ENCODE measurements around the gene RXFP2. TPM values are rescaled to one million over a fixed set of nuclear protein-coding genes. Genes with fewer than 3 reads are reported as not detected.

RXFP2 gene
- total RNA-seq, 2 donors from 2014 or later = not detected

GRCh38 chr13:31768351-31768750 is 29.0 kb downstream of the RXFP2 start:
- Histone ChIP-seq H3K4me3 (no peak overlapping the region), H3K36me3 (no peaks in the 10 kb centered on the region), H3K9me3 (no peaks in the 10 kb centered on the region), H3K27ac (no peak overlapping the region), H3K4me1 (no peaks in the 10 kb centered on the region), H3K27me3 (no peaks in the 10 kb centered on the region)
- TF ChIP-seq, protein P1, sequence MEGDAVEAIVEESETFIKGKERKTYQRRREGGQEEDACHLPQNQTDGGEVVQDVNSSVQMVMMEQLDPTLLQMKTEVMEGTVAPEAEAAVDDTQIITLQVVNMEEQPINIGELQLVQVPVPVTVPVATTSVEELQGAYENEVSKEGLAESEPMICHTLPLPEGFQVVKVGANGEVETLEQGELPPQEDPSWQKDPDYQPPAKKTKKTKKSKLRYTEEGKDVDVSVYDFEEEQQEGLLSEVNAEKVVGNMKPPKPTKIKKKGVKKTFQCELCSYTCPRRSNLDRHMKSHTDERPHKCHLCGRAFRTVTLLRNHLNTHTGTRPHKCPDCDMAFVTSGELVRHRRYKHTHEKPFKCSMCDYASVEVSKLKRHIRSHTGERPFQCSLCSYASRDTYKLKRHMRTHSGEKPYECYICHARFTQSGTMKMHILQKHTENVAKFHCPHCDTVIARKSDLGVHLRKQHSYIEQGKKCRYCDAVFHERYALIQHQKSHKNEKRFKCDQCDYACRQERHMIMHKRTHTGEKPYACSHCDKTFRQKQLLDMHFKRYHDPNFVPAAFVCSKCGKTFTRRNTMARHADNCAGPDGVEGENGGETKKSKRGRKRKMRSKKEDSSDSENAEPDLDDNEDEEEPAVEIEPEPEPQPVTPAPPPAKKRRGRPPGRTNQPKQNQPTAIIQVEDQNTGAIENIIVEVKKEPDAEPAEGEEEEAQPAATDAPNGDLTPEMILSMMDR (IDR thresholded peaks at IDR 0.05) = no peak
- DNase-seq (ENCODE audit: low spot score) = no peak

DNA sequence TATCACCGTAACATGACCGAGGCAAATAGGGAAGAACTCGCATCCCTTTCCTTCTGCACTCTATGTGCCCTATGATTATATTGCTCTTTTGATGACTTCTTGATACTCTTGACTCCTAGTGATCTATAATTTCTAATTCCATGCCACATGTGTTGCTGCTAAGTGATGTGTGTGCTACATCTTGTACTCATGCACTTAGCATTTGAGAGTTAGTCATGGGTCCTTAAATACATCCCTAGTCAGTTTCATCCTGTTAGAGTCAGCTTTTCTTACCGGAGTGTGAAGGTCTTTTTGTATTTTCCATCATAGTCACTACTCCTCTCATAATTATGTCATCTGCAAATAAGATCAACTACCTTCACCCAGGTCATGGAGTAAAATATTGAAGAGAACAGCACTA is 30.2 kb downstream of the RXFP2 start:
- Histone ChIP-seq H3K27ac (no peak overlapping the region), H3K4me1 (no peaks in the 10 kb centered on the region), H3K36me3 (no peaks in the 10 kb centered on the region), H3K4me3 (no peak overlapping the region), H3K9me3 (no peaks in the 10 kb centered on the region), H3K27me3 (no peaks in the 10 kb centered on the region)
- no peak for DNase-seq (ENCODE audit: low spot score)
- TF ChIP-seq, protein P1 (IDR thresholded peaks at IDR 0.05) = no peak

DNA sequence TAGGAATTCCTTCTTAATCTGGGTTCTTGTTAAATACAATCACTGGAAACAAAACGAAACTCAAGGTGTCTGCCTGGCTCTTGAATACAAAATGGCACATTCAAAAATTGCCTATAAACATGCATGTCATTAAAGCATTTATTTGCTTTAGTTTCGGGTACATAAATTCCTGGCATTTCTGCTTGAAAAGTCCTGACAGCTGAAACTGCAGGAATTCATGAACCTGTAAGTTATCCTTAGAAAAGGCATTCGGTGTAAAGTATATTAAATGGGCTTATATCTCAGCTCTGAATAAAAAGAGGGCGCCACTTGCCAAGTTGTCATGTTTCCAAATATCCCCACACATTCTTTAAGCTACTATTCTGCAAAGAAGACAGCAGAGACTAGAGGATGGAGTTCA is 32.9 kb downstream of the RXFP2 start:
- Histone ChIP-seq H3K4me1 (no peaks in the 10 kb centered on the region), H3K27ac (no peak overlapping the region), H3K27me3 (no peaks in the 10 kb centered on the region), H3K4me3 (no peak overlapping the region), H3K9me3 (no peaks in the 10 kb centered on the region), H3K36me3 (no peaks in the 10 kb centered on the region)
- TF ChIP-seq, protein P1 (IDR thresholded peaks at IDR 0.05) = no peak
- no peak for DNase-seq (ENCODE audit: low spot score)

GRCh38 chr13:31773538-31773937 is 34.2 kb downstream of the RXFP2 start:
- Histone ChIP-seq H3K27ac (no peak overlapping the region), H3K4me1 (no peaks in the 10 kb centered on the region), H3K4me3 (no peak overlapping the region), H3K36me3 (no peaks in the 10 kb centered on the region), H3K9me3 (no peaks in the 10 kb centered on the region), H3K27me3 (no peaks in the 10 kb centered on the region)
- TF ChIP-seq, protein P1 (IDR thresholded peaks at IDR 0.05) = no peak
- DNase-seq (ENCODE audit: low spot score) = no peak

GRCh38 chr13:31774186-31774750 is 34.9 kb downstream of the RXFP2 start:
- TF ChIP-seq, protein P1 (IDR thresholded peaks at IDR 0.05) = no peak
- H3K4me3 ChIP-seq = no peak overlapping the region
- DNase-seq (ENCODE audit: low spot score) = no peak
- H3K27me3 ChIP-seq = no peaks in the 10 kb centered on the region
- H3K36me3 ChIP-seq = no peaks in the 10 kb centered on the region
- no peaks in the 10 kb centered on the region for H3K9me3 ChIP-seq
- H3K4me1 ChIP-seq = no peaks in the 10 kb centered on the region
- H3K27ac ChIP-seq = no peak overlapping the region

- DNase-seq (ENCODE audit: low spot score) = no peak
- peak overlapping the region; percentile 30 to 39 for H3K27ac ChIP-seq
These were observed 35.8 kb downstream of the RXFP2 start for GRCh38 chr13:31775148-31775547.

More at GRCh38 chr13:31775148-31775547, 35.8 kb downstream of the RXFP2 start:
- Histone ChIP-seq H3K9me3 (no peaks in the 10 kb centered on the region), H3K27me3 (no peaks in the 10 kb centered on the region), H3K36me3 (no peaks in the 10 kb centered on the region), H3K4me1 (no peaks in the 10 kb centered on the region), H3K4me3 (no peak overlapping the region)
- TF ChIP-seq, protein P1 (IDR thresholded peaks at IDR 0.05) = no peak
